Activated CD8-positive, alpha-beta memory T cell treated with anti-CD3 and anti-CD28 coated beads, Interleukin-2, amount 50 U/mL, for 24 hours (primary cell): Measurements from ENCODE around the gene GPR152.
"Not testable (repeated sequence)": the region's sequence is repeated elsewhere in the genome, so short reads cannot be mapped to it uniquely, and the experiment has no call there.

Source experiments
- DNase-seq: peaks from one replicate; pipeline ENCODE4 v3.0.0-alpha.2; 2020; ENCODE audit errors: extremely low read depth

Gene GPR152

GRCh38 chr11:67466367-67466766 is 13.8 kb upstream of the GPR152 start:
- DNase-seq = no peak

- DNase-seq = not testable (repeated sequence)
Observed at GRCh38 chr11:67465530-67465929, 13.0 kb upstream of the GPR152 start.

- DNase-seq = no peak
Observed at GRCh38 chr11:67465189-67465510, 12.6 kb upstream of the GPR152 start.

- peak; percentile 75 for DNase-seq
Observed at GRCh38 chr11:67464411-67465188, 12.1 kb upstream of the GPR152 start.

GRCh38 chr11:67463680-67464410 is 11.3 kb upstream of the GPR152 start:
- DNase-seq = no peak

- DNase-seq = no peak
Observed at GRCh38 chr11:67463186-67463585, 10.7 kb upstream of the GPR152 start.

GRCh38 chr11:67458266-67458665 is 5.7 kb upstream of the GPR152 start:
- no peak for DNase-seq

GRCh38 chr11:67457453-67457852 is 4.9 kb upstream of the GPR152 start:
- DNase-seq = no peak

- DNase-seq = no peak
Observed at GRCh38 chr11:67456068-67456705, 3.7 kb upstream of the GPR152 start.

- DNase-seq = no peak
Observed at GRCh38 chr11:67455054-67455453, 2.5 kb upstream of the GPR152 start, which contains the start of gene CABP4. Gene CABP4, plus strand, starts transcription at chr11:67455354. Its CDS starts 70 bp downstream, at chr11:67455424.

- no peak for DNase-seq
Observed at GRCh38 chr11:67453816-67454732, 1.5 kb upstream of the GPR152 start.

GRCh38 chr11:67451658-67451976 is 912 bp downstream of the GPR152 start:
- DNase-seq = no peak

GRCh38 chr11:67450796-67451657 is 1.5 kb downstream of the GPR152 start:
- DNase-seq = no peak

- DNase-seq = no peak
Observed at GRCh38 chr11:67449116-67449844, 3.2 kb downstream of the GPR152 start.

GRCh38 chr11:67448220-67448609 is 4.3 kb downstream of the GPR152 start:
- DNase-seq = no peak

- no peak for DNase-seq
Observed at GRCh38 chr11:67445515-67445914, 7.0 kb downstream of the GPR152 start.

GRCh38 chr11:67442504-67443404 is 9.8 kb downstream of the GPR152 start:
- DNase-seq = no peak

- DNase-seq = no peak
Observed at GRCh38 chr11:67441731-67442351, 10.7 kb downstream of the GPR152 start.

- no peak for DNase-seq
Observed at GRCh38 chr11:67441098-67441563, 11.4 kb downstream of the GPR152 start.
